ENCODE results near the gene UNKL.

GRCh38 chr16:1362807-1363206 lies 51.7 kb downstream of the UNKL start:
- no peak for TF ChIP-seq CTCF (IDR thresholded peaks at IDR 0.05)
- TF ChIP-seq POLR2A (IDR thresholded peaks at IDR 0.05) = no peak
